Raji (cell line): Measurements from ENCODE around the gene NT5DC3.

Source experiments
- POLR2A ChIP-seq: IDR thresholded peaks from 2 replicates; pipeline ENCODE4 v1.6.1; 2011; ENCODE audit warnings: low read depth, low read length, control low read depth; ENCODE audit not compliant: insufficient read depth

The NT5DC3 gene

GRCh38 chr12:103793046-103793445 lies 48.0 kb downstream of the NT5DC3 start:
- TF ChIP-seq POLR2A = no peak

- no peak for TF ChIP-seq POLR2A
These were observed 49.6 kb downstream of the NT5DC3 start for GRCh38 chr12:103791350-103791920.

GRCh38 chr12:103786201-103786600 lies 54.8 kb downstream of the NT5DC3 start:
- no peak for TF ChIP-seq POLR2A

GRCh38 chr12:103785243-103786031 lies 55.6 kb downstream of the NT5DC3 start:
- TF ChIP-seq POLR2A = no peak

- no peak for TF ChIP-seq POLR2A
These were observed 57.0 kb downstream of the NT5DC3 start for GRCh38 chr12:103783744-103784664.

- TF ChIP-seq POLR2A = no peak
These were observed 58.6 kb downstream of the NT5DC3 start for GRCh38 chr12:103782399-103782798.

GRCh38 chr12:103780992-103781391 lies 60.0 kb downstream of the NT5DC3 start:
- no peak for TF ChIP-seq POLR2A

- no peak for TF ChIP-seq POLR2A
These were observed 61.0 kb downstream of the NT5DC3 start for GRCh38 chr12:103780093-103780440.

GRCh38 chr12:103779410-103780092 lies 61.5 kb downstream of the NT5DC3 start:
- TF ChIP-seq POLR2A = no peak

GRCh38 chr12:103778781-103779180 lies 62.3 kb downstream of the NT5DC3 start:
- no peak for TF ChIP-seq POLR2A

- TF ChIP-seq POLR2A = no peak
These were observed 66.0 kb downstream of the NT5DC3 start for GRCh38 chr12:103774977-103775560.

GRCh38 chr12:103773109-103773910 lies 67.7 kb downstream of the NT5DC3 start:
- TF ChIP-seq POLR2A = no peak

- no peak for TF ChIP-seq POLR2A
These were observed 68.5 kb downstream of the NT5DC3 start for GRCh38 chr12:103772367-103773108.

GRCh38 chr12:103771466-103771865 lies 69.6 kb downstream of the NT5DC3 start:
- no peak for TF ChIP-seq POLR2A
